GM19324 (cell line): ENCODE data around the gene CRLF1.
A peak's percentile ranks its signal among the peaks of the same experiment; 100 is the strongest.

Source experiments
- ATAC-seq: cut with Tn5 transposase; IDR thresholded peaks from one replicate; pipeline ENCODE4 v1.9.1; 2021; ENCODE audit warnings: mild to moderate bottlenecking, moderate library complexity; ENCODE audit not compliant: unreplicated experiment, low FRiP score

CRLF1 gene

DNA sequence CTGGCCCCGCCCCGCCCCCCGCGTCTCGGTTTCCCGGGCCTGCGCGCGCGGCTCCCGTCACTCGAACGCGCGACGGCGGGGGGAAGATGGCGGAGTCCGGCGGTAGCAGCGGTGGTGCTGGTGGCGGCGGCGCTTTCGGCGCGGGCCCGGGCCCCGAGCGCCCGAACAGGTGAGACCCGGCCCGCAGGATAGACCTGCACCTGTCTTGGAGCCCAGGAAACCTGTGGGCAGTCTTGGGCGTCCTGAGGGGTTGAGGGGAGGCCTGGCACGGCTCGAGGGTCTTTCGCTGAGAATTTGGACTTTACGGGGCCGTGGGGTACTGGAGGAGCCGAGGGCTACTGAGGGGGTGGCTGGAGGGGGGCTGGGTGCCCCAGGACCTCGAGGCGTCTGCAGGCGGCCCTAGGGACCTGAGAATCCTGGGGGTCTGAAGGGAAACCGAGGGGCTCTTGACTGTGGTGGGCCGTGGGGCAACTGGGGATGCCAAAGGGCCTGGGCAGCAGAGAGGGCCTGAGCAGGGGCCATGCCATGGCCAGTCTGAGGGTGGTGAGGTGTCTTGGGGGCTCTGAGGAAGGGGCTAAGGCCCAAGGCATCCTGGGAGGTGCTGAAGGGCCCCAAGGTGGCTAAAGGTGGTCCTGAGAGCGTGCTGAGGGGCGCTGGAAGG, 30.5 kb upstream of the CRLF1 start, which contains the start of gene KLHL26:
Gene KLHL26 (plus strand): TSS at position 60 of the 661 bp plus-strand sequence. CDS start 27 bp downstream, at position 87.
- ATAC-seq, result no peak

DNA sequence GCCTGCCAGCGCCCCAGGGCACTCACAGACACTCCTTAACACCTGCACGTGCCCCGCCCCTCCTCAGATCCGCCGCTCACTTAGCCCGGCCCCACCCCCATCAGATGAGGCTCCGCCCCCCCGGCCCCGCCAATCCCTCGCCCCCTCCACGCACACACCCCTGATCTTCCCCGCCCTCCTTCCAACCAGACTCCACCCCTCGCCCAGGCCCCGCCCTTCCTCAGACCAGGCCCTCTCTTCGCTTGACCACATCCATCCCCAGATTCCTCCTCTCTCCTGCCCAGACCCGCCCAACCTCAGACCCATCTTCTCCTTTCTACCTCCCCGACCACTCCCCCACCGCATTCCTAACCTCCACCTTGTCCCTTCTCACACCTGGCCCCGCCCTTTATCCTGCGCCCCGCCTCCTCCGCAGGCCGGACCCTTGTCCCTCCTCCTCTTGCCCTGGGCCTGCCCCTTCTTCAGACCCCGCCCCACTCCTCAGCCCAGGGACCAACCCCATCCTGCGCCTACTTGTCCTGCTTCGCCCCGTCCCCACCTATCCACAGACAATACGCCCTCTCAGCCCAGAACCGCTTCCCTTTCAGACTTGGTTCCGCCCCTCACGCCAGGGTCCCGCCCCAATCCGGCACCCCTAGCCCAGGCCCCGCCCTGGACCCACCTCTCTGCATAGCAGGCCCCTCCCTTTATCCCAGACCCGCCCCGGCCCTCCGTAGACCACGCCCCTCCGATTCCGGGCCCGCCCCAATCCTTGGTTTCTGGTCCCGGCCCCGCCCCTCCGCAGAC, 29.8 kb upstream of the CRLF1 start:
- ATAC-seq, result peak; percentile 87

DNA sequence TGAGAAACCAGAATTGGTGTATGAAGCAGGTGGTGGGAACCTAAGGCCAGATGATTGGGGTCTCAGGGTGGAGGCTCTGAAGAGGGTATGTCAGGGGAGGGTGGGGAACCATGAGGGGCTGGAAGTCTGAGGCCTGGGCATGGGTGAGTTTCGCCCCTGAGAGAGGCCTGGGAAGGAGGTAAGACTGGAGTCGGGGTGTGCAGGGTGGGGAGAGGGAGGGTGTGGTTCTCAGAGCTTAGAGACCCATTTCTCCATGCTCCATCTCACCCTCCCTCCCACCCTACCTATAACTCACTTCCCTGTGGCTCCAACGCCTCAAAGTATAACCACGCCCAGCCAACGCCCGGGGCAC, 29.2 kb upstream of the CRLF1 start:
- ATAC-seq, result no peak

DNA sequence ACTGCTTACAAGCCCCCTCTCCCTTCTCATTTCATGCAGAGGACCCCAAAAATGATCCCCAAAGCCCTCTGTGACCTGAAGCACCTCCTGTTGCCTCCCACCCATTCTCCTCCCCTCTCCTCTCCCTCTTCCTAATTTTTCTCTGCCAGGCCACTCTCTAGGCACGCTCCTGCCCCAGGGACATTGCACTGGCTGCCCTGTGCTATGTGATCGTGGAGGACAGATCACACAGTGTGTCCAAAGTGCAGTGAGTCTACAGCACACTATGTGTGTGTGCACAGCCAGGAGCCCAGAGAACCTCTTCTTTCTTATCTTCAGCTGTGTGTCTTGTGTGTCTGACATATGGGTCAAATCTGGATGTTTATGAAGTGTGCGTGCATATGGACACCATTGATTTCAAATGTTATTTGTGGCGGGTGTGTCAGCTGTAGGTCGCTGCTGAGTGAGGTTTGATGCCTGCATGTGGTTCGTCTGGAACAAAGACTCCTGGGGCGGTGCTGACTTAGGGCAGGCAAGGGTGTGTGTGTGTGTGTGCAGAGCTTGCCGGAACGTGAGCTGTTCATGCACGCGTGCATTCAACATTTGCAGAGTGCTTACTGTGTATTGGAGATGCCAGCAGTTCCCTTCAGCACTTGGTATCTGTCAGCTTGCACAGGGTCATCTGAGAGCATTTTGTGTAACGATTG, 28.2 kb upstream of the CRLF1 start:
- ATAC-seq, result no peak

DNA sequence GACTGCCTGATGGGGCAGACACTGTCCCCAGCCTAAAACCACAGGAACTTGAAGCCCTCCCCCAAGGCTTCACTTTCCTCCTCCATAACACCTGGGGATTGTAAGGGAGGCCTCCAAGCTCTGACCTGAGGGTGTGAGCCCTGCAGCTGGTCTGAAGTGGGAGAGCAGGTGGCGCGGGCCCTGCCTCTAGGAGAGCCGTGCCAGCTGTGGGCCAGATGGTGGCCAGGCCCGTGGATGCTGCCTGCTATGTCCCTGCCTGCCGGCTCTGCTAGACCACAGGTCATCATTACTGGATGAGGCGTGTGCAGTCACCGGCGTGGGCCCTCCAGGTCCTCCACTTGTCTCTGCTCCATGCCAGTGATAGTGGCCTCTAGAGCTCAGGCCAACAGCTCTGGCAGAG, 26.7 kb upstream of the CRLF1 start:
- ATAC-seq, result no peak

DNA sequence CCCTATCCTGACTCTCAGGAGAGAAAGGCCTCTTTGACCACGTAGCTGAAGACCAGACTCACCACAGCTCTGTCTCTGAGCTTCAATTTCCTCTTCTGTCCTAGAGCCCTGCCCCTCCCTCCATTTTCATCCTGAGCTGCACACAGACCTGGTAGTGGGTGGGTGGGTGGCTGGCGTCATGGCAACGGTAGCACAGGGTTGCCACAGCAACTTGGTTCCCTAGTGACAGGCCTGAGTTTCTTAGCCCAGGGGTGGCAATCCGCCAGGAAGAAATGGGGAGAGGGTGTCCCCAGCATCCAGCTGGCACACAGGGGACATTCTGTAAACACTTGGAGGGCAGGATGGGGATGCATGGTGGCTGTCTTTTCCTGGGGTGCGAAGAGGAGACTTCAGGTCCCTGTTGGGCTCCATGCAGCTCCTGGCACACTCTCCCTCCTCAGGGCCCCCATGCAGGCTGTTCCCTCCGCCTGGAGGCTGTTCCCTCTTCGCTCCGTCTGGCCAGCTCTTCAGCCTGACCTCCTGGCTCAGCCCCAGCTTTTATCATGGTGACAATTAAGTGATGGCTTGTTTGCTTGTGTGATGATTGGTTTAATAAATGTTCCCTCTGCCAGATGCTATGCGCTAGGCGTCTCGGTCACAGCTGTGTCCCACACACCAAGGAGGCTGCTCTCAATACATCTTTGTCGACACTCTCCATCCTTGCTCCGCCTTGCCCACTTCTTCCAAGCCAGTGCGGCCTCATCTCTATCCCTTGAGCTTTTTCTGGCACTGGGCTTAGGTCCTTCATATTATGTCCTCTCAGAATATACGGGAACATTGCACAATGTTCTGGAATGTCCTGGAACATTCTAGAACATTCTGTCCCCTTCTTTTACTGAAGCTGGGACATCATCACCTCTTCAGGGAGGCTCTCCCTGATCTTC, 22.8 kb upstream of the CRLF1 start:
- no peak for ATAC-seq

DNA sequence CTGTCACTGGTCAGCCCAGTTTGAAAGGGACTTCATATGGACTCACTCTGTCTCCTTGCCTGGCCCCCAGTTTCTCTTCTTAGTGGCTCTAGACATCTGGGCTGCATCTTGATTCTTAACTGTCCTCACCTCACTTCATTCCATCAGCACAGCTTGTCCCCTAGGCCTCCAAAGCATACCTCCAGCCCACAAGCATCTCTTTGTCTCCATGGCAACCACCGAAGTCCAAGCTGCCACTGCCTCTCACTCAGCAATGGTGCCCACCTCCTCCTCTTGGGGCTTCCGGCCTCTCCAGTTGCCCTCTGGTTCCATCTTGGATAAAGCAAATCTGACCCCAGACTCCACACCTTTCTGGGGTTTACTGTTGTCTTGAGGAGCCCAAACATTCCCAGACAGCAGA, 20.3 kb upstream of the CRLF1 start:
- ATAC-seq, result no peak

DNA sequence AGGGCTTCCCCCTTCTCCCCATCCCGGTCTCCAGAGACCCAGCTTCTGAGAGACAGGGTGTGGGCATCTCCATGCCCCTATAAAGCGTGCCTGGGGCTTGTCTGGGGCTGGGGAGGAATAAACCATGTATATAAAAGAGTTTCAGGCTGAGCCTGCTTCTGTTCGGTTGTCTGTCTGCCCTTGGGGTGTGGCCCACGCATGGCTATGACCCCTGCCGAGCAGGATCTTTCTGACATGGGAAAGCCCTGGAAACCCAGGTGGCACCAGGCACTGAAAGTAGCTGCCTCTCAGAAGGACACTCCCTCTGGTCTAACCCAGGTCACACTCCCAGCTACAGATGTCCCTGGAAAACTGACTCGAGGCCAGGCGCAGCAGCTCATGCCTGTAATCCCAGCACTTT, 14.3 kb upstream of the CRLF1 start:
- ATAC-seq, result no peak

DNA sequence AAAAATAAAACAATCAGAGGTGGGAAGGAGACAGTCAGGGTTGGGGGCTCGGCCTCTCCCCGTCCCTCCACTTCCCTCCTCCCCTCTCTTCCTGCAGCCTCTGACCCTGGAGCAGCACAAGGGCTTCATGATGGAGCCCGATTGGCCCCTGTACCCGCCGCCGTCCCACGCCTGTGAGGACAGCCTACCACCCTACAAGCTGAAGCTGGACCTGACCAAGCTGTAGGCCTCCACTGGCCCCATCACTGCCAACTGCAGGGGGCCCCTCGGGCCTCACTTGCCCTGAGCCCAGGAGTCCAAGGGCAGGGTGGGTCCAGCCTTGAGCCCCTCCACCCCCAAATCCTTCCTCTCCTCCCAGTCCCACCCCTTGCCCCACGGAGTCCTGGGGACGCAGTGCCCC, 13.7 kb upstream of the CRLF1 start:
- ATAC-seq, result no peak

DNA sequence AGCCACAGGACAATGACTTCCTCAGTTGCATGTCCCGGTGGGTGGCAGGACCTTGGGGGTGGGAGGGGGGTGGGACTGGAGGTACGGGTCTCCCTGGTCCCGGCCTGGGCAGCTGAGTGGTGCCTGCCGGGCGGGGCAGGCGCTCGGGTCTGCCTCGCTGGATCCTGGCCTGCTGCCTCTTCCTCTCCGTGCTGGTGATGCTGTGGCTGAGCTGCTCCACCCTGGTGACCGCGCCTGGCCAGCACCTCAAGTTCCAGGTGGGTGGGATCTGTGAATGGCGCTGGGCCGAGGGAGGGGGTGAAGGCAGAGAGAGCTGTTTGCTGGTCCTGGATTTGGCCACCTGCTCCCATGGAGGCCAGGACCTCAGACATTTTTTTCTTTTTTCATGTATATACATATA, 11.6 kb upstream of the CRLF1 start:
- no peak for ATAC-seq

DNA sequence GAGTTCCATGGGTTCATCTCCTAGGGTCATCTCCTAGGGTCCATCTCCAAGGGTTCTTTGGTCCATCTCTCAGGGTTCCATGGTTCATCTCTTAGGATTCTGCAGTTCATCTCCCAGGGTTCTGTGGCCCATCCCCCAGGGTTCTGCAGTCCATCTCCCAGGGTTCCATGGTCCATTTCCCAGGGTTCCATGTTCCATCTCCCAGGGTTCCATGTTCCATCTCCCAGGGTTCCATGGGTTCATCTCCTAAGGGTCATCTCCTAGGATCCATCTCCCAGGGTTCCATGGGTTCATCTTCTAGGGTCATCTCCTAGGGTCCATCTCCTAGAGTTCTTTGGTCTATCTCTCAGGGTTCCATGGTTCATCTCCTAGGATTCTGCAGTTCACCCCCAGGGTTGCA, 11.0 kb upstream of the CRLF1 start:
- no peak for ATAC-seq

DNA sequence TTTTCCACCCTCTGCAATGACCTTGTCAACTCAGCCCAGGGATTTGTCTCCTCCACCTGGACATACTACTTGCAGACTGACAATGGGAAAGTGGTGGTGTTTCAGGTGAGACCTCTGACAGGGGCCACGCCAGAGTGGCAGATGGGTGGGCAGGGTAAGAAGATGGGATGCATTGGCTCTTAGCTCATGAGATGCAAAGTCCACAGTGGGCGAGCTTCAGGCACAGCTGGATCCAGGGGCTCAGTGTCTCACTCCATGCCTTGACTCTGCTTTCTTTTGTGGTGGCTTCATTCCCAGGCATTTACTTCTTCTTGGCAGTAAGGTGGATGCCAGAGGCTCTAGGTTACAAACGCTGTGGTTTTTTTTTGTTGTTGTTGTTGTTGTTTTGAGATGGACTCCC, 9.4 kb upstream of the CRLF1 start:
- ATAC-seq, result no peak

DNA sequence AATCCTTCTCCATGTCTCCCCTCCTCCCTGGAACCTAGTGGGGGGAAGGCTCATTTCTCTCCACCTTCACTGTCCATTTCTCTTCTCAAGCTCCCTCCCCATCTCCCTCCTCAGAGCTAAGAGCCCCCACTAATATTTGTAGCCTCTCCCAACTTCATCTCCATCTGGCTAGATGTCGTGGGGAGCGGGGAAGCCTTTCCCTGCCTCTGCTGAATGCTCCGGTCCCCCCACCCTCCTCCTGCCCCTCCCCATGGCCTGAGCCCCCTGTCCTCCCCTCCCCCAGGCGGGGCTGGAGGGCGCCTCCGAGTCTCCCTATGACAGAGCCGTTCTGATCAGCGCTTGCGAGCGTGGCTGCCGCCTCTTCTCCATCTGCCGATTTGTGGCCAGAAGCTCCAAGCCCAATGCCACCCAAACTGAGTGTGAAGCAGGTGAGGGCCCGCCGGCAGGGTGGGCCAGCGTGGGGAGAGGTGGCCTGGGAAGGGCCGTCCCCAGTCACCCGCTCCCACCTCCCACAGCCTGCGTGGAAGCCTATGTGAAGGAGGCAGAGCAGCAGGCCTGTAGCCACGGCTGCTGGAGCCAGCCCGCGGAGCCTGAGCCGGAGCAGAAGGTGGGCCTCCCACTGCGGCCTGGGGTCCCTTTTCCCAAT, 7.1 kb upstream of the CRLF1 start:
- ATAC-seq, result no peak

DNA sequence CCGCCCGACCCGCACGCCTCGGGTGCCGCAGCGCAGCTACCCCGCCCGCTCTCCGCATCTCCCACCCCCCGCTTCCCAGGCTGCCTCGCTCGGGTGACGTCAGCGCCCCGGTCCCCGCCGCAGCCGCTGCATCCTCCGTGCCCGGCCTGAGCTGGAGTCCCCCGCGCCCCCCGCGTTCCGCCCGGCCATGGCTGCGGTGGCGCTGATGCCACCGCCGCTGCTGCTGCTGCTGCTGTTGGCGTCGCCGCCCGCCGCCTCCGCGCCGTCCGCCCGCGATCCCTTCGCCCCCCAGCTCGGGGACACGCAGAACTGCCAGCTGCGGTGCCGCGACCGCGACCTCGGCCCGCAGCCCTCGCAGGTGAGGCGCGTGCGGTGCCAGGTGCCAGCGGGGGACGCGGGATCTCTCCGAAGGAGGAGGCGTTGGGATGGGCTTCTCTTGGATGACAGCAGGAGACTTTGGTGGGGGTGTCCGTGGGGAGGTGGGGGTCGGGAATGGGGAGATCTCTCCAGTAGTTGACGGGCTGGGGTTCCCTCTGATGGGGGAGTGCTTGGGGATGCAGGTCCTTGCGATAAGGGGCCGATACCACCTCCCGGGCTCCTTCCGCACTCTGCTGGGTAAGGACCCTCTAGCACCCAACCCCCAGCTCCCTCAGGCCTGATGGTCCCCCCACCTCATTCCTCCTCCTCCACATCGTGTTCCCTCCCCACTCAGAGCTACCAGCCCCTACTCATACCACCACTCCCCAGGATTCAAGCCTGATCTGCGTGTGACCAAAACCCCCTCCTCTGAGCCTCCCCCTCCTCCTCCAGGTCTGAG, 6.4 kb upstream of the CRLF1 start, which contains the start of gene TMEM59L:
Gene TMEM59L (plus strand): TSS at position 99 of the 817 bp plus-strand sequence. CDS start 89 bp downstream, at position 188.
- ATAC-seq, result no peak

GRCh38 chr19:18612051-18612771, 5.6 kb upstream of the CRLF1 start:
- ATAC-seq, result no peak

DNA sequence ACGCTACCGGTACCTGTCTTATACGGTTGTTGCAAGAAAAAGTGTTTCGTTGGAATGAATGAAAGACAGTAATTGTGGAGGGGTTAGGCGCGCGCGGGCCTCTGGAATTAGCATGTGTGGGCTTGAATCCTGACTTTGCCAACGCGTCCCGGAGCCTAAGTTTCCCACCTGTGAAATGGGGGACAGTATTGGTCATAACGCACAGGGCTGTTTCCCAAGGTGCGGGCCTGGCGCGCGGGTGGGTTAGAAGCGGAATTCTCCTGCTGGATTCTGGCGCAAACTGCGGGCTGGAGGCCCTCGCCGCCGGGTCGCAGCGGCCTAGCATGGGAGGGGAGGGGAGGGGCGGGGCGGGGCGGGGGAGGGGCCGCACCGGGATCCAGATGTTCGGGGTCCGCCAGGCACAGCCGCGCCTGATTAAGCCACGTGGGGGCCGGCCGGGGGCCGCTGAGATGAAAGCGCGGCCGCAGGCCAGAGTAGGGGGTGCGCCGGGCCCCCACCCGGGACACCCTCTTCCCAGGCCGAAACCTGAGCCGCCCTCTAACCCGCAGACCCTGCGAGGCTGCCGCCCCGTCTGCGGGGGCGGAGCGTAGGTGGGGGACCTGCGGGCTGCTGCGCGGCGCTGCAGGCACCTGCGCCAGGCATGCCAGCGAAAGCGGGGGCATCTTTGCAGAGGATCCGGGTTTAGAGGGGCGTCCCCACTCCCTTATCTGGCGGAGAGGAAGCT, 4.9 kb upstream of the CRLF1 start:
- no peak for ATAC-seq

DNA sequence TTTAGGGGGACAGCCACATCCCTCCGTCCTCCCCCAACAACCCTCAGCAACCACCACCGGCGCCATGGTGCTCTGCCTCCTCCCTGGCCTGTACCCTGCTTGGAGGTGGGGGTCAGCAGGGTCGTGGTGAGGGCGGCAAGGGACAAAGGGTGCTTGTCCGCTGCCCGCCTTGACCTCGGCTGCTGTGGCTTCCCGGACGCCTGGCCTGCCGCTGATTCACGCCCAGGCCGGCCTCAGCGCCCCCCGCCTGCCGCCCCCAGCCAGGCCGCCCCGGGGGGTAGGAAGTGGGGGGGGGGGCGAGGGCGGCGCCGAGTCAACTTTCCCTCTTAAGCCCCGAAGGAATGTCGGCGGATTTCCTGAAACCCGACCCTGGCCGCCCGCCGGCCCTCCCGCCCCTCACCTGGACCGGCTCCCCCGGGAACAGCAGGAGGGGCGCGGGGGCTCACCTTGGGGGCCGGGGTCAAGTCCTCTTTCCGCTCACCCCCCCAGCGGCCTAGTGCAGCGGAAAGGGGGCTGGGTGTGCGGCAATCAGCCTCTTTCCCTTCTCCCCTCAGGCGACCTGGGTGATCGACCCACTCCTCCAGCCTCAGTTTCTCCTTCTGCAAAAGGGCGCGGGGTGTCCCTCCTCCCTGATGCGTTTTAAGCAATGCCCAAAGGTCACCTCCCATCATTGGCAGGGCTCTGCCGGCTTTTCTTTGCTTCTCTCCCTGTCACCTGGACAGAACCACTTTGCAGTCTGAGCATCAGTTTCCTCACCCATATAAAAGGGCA, 4.1 kb upstream of the CRLF1 start:
- ATAC-seq, result no peak
